OCI-LY3 (cell line): Measurements from ENCODE around the gene ARCN1.

Experiments used
- CTCF ChIP-seq: fragments of 200-600, 300-600 bp; sonication (generic); IDR thresholded peaks from 2 replicates; pipeline ENCODE4 v1.5.1; 2014; ENCODE audit warnings: antibody characterized with exemption, low read length, low read depth
- EZH2phosphoT487 ChIP-seq: fragments of 200-600 bp; shearing (Covaris generic); IDR thresholded peaks from 2 replicates; pipeline ENCODE4 v1.6.1; 2018; ENCODE audit warnings: antibody characterized with exemption, mixed run types, low read depth

- TF ChIP-seq CTCF = no peak
- TF ChIP-seq EZH2phosphoT487 = no peak
Measured at GRCh38 chr11:118615282-118615975, 43.2 kb downstream of the ARCN1 start.
